H4 (cell line): ENCODE data around the gene PYY. TPM values are rescaled to one million over a fixed set of nuclear protein-coding genes. Genes with fewer than 3 reads are reported as not detected.

Experiments used
- DNase-seq: peaks from one replicate; pipeline ENCODE4 v3.0.0-alpha.2; 2015; ENCODE audit warnings: low spot score
- total RNA-seq: library from RNA; depleted of rRNA; stranded (reverse); fragments of >200 nt; shearing (Covaris generic); gene quantifications from 2 replicates; pipeline ENCODE4 v1.2.3, GENCODE V29; 2014; rRNA removed

Gene PYY
- total RNA-seq, 1 experiment from 2014 or later, result 0.17 TPM

DNA sequence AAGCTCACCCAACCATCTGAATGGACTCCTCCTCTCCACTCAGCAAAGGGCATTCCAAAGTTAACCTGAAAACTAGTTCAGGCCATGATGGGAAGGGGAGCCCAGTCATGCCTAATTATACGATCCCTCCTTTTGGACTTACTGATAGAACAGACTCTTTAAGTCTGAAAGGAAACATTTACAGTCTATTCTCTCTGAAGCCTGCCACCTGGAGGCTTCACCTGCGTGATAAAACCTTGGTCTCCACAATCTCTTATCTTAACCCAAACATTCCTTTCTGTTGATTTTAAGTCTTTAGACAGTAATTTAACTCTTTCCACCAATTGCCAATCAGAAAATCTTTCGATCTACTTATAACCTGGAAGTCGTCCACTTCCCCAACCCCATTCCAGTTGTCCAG lies 37.4 kb downstream of the PYY start:
- DNase-seq, result no peak

DNA sequence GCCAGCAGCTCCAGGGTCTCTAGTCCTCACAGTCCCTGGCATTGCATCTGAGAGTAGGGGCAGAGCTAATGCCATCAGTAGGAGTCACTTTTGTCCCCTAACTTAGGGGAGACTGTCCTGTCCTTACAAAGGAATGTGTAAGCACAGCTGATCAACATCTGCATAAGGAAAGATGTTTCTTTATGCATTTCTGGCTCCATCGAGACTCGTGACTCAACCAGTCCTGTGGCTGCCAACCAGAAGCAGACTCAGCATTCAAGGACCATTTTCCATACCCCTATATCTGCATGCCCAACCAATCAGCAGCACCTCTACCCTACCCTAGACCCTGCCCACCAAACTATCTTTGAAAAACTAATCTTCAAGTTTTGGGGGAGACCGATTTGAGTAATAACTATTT lies 38.2 kb downstream of the PYY start:
- DNase-seq, result no peak

- DNase-seq, result no peak
Measured at GRCh38 chr17:43914451-43914850, 39.3 kb downstream of the PYY start.

GRCh38 chr17:43913584-43913983 lies 40.2 kb downstream of the PYY start:
- DNase-seq, result no peak

GRCh38 chr17:43912635-43913304 lies 41.0 kb downstream of the PYY start:
- no peak for DNase-seq

- no peak for DNase-seq
Measured at GRCh38 chr17:43911904-43912303, 41.8 kb downstream of the PYY start.

DNA sequence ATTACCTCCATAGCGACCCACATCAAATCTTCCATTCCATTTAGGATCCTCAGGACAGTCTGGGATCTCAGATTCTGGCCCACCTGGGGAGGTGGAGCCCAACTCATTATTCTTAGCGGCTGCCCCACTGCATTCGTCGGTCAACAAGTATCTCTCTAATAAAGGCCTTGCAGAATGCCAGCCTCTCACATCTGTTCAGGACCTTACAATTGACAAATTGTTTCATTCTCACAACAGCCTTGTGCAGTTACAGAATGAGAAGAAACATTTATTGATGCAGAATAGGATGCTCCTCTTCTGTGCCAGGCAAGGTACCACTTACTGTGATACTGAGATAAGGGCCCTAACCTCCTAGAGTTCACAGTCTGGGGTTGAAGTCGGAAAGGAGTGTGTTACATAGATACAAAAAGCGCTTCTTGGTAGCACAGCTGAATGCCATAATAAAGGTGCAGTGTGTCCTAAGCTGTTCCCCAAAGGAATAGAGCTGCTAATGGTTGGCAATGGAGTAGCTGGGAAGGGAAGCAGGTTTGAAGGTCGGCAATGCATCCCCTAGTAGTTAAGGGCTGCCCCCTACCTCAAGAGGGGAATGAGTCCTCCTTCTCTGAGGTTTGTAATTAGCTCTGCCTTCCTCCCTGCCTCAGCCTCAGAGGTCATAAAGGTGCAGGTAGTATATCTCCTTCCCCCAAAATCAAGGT lies 44.1 kb downstream of the PYY start:
- DNase-seq, result no peak

DNA sequence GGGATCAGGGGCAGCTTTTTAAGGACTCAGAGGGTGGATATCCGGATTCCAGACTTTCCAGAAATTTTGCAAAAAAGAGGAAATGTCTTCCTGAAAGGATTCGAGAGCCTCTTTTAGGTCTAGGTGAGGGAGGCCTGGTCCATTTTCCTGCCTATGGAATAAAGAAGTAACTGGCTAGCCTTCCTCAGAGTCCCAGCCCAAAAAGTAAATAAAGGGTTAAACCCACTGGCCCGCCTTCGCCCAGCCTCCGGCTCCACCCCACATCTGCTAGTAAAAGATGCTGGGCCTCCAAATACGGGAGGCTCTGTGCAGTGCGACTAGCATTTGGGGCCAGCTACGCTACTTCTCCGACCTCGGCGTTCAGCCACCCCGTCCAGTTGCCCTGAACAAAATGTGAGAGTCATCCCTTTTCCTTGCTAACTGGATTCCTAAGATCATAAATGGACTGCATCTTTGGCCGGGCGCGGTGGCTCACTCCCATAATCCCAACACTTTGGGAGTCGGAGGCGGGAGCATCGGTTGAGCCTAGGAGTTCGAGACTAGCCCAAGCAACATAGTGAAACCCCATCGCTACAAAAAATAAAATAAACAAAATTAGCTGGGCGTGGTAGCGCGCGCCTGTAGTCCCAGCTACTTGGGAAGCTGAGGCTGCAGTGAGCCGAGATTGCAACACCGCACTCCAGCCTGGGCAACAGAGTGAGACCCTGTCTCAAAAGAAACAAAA lies 45.6 kb downstream of the PYY start:
- no peak for DNase-seq

GRCh38 chr17:43907425-43907981 lies 46.2 kb downstream of the PYY start, which contains the start of gene MPP2:
Gene MPP2, minus strand, starts transcription at chr17:43907536. Its CDS starts 3,076 bp downstream, at chr17:43904460.
- no peak for DNase-seq

DNA sequence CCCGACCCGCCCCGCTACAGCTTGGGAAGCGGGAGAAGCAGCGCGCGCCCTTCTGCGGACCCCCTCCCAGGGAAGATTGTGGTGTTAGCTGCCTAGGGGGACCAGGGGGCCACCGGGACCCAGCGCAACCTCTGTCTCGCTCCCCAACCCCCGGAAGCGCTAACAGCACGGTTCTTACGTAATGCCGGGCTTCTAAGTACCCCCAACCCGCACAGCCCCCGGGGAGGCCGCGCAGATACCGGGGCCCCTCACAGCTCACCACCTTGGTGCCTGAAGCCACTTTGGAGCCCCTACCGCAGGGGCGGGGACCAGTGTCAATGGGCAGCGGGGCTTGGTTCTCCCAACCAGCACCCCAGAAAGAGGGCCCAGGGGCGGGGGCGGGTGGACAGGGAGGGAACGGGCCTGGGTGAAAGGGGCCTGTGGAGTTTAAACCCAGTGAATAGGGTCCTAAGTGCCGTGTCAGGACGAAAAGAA lies 46.8 kb downstream of the PYY start:
- no peak for DNase-seq

DNA sequence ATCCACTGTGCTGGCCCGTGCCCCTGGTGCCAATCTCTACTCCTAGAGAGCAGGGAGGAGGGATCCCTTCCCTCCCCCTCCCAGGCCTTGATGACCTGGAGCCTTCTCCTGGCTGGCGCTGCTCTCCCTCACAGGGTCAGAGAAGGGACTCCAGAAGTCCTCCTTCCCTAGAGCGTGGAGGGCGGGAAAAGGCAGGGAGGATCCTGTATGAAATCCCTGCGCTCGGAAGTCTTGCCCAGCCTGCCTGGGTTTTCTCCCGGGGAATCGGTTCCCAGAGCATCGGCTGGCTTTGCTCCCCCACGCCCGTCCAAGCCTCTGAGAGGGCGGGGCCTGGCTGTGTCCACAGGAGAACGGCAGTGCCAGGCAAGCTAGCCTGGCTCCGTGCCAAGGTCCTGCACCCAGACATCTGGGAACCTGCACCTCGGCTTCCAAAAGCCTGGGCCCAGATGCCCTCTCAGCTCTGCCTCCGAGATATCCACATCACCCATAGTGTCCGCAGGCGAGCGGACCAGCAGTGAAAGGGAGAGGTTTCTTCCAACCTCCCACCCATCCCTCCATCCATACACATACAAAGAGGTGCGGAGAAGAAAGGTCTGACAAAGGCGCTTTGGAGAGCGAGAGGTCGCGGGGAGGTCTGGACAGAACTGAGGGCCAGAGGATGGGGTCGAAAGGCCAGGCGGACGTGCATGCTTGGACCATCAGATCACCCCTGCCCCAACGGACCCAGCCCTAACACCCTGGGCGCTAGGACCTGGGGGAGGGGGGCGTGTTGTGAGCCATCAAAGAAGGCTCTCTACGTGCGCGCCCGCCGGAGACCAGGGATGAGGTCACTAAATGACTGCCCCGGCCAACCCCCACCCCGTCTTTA lies 47.5 kb downstream of the PYY start:
- no peak for DNase-seq

DNA sequence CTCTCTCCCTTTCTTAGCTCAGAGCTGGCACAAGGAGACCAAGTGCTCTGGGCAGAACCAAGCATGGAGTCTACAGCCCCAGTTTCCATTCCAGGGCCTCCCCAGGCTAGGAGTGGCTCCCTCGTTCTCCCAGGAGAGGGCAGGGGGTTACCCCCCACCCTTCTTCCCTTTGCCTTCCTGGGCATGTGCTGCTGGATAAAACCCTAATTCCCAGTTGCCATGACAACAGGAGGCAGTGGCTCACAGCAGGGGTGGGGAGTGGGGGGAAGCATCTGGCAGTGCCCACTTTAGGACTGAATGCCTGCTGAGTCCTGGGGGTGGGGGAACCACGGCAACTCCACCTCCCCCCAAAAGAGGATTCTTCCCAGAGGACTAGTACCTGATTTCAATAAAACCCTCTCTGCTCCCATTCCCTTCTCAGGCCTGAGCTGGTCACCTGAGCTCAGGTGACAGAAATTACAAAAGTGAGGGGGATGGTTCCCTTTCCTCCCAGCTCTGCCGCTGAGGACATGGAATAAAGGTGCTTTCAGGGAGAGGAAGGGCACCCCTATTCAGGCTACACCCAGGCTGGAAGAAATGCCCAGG lies 48.2 kb downstream of the PYY start:
- DNase-seq, result no peak

Other genes starting within 250 kb of the PYY start
- 4.2 and 6.1 TPM in 2 replicates for gene SOST, start 195.1 kb downstream of the PYY start, total RNA-seq
- 34.3 and 37.3 TPM in 2 replicates for gene DUSP3, start 175.0 kb downstream of the PYY start, total RNA-seq
- gene CFAP97D1, start 173.5 kb downstream of the PYY start, total RNA-seq, result not detected in 2 replicates
- gene MPP3, start 120.8 kb downstream of the PYY start, total RNA-seq, result 4.0 and 4.3 TPM in 2 replicates
- gene CD300LG, start 106.8 kb downstream of the PYY start, total RNA-seq, result not detected in 2 replicates
- gene MPP2, start 46.4 kb downstream of the PYY start, total RNA-seq, result 1.2 and 1.8 TPM in 2 replicates
- not detected in 2 replicates for gene PPY, start 11.5 kb downstream of the PYY start, total RNA-seq
- 1.0 and 3.1 TPM in 2 replicates for gene NAGS, start 50.7 kb upstream of the PYY start, total RNA-seq
- gene TMEM101, start 61.0 kb upstream of the PYY start, total RNA-seq, result 45.9 and 54.9 TPM in 2 replicates
- 62.2 and 65.0 TPM in 2 replicates for gene LSM12, start 112.7 kb upstream of the PYY start, total RNA-seq
- 51.0 and 71.2 TPM in 2 replicates for gene G6PC3, start 116.8 kb upstream of the PYY start, total RNA-seq
- gene HDAC5, start 169.7 kb upstream of the PYY start, total RNA-seq, result 13.7 and 16.8 TPM in 2 replicates
- 4.0 and 7.0 TPM in 2 replicates for gene HROB, start 188.0 kb upstream of the PYY start, total RNA-seq
- not detected in 2 replicates for gene ASB16, start 216.8 kb upstream of the PYY start, total RNA-seq
- 16.4 and 19.1 TPM in 2 replicates for gene TMUB2, start 233.0 kb upstream of the PYY start, total RNA-seq
- 26.6 and 33.0 TPM in 2 replicates for gene ATXN7L3, start 245.9 kb upstream of the PYY start, total RNA-seq